GM21737 (cell line): Measurements from ENCODE around the gene SELENOV.
"Not testable (repeated sequence)": the region's sequence is repeated elsewhere in the genome, so short reads cannot be mapped to it uniquely, and the experiment has no call there.

Experiments
- ATAC-seq: cut with Tn5 transposase; IDR thresholded peaks from one replicate; pipeline ENCODE4 v1.9.1; 2021; ENCODE audit warnings: mild to moderate bottlenecking, moderate library complexity; ENCODE audit not compliant: unreplicated experiment

The SELENOV gene

GRCh38 chr19:39514840-39515550 lies at the start of gene SELENOV:
Gene SELENOV (plus strand): TSS chr19:39515139. CDS start chr19:39515213, 74 bp downstream.
- no peak for ATAC-seq

DNA sequence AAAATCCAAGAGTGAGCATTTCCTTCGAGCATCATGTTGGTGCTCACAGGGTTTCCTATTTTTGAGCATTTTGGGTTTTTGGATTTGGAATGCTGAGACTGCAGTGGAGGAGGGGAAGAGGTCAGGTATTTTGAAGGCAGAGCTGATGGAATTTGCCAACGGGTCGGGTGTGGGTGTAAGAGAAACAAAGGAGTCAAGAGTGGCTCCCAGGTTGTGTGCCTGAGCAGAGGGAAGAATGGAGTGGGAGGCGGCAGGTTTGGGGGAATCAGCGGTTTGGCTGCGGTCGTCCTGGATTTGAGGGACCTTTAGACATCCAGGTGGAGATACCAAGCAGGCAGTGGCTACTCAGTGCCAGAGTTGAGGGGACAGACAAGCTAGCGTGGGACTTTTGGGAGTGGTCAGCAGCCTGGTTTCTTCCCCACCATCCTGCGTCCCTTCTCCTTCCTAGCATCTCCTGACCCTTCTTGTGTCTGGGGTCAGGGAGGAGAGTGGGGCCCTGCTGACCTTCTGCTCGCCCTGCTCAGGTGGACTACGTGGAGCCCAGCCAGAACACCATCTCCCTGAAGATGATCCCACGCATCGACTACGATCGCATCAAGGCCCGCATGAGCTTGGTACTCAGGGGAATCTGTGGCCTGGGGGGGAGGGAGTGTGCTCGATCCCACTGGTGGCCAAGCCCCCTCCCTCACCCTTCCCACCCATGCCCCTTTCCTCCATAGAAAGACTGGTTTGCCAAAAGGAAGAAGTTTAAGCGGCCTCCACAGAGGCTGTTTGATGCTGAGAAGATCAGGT lies 48.8 kb upstream of the SELENOV start:
- no peak for ATAC-seq

GRCh38 chr19:39467941-39468340 lies 47.0 kb upstream of the SELENOV start:
- no peak for ATAC-seq

DNA sequence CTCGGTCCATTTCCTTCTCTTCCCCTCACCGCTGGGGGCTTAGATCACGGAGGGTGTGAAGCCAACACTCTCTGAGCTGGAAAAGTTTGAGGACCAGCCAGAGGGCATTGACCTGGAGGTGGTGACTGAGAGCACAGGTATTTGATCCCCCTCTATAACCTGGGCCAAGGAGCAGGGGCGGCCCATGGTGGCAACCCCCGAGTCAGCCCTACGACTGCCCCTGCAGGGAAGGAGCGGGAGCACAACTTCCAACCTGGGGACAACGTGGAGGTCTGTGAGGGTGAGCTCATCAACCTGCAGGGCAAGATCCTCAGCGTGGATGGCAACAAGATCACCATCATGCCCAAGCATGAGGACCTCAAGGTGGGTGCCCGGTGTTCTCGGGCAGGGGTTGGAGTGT lies 45.9 kb upstream of the SELENOV start:
- no peak for ATAC-seq

- no peak for ATAC-seq
These were observed 45.4 kb upstream of the SELENOV start for GRCh38 chr19:39469567-39469966.

DNA sequence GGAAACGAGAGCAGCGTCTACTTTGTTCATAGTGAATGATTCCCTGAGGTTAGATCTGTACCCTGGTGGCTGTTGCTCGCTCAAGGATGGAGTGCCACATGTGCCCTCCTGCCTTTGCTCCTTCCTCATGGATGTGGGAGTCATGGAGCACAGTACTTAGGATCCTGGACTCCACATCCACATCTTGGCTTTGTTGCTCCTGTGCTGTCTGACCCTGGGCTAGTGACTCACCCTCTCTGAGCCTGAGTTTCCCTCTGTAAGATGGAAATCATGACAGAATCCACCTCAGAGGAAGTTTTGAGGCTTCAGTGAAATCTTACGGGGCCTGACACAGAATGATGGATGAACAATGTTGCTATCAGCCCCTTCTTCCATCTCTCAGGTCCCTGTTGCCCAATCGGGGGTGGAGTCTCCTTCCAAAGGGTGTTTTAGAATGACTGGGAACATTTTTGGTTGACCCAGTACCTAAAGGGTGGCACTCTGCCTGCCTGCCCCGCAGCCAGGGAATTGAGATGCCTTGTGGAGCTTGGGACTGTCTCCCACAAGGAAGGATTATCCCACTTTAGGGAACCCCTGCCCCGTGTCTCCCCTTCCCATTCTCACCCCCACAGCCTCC lies 44.1 kb upstream of the SELENOV start:
- no peak for ATAC-seq

DNA sequence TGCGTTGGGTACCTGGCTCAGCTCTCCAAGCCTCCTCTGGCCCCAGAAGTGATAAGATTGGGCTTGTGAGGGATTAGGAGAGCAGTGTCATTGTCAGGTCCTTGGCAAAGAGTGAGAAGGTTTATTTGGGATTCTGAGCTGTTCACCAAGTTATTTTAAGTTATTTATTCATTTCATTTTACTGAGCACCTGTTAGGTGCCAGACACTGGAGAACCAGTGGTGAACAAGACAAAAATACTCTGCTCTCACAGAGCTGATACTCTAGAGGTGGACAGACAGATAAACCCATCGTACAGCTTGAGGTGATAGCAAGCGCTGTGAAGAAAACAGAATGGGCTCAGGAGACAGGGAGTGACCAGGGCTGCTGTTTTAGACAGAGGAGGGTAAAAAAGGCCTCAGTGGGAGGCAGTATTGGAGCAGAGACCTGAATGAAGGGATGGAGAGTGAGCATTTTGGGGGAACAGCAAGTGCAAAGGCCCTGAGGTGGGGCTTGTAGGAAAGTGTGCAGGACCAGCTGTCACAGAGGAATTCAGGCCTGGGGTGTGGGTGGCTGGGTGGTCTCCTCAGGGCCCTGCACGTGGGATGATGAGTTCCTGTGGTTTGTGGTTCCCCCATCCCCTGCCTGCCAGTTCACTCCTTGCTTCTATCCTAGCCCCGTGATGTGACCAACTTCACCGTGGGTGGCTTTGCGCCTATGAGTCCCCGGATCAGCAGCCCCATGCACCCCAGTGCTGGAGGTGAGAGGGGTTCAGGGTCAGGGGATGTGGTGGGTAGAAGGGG lies 43.0 kb upstream of the SELENOV start:
- no peak for ATAC-seq

- no peak for ATAC-seq
These were observed 42.0 kb upstream of the SELENOV start for GRCh38 chr19:39472746-39473442.

- no peak for ATAC-seq
These were observed 41.4 kb upstream of the SELENOV start for GRCh38 chr19:39473443-39473960.

DNA sequence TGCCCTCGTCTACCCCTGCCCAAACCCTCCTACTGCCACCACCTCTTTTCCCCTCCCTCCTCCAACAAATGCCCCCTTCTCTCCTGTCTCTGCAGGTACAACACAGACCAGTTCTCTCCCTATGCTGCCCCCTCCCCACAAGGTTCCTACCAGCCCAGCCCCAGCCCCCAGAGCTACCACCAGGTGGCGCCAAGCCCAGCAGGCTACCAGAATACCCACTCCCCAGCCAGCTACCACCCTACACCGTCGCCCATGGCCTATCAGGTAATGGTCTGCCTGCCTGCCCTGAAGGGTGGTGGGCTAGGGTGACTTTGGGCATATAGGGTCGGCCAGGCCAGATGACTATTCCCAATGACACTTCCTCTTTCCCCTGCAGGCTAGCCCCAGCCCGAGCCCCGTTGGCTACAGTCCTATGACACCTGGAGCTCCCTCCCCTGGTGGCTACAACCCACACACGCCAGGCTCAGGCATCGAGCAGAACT lies 40.8 kb upstream of the SELENOV start:
- ATAC-seq, result no peak

- ATAC-seq, result no peak
These were observed 39.2 kb upstream of the SELENOV start for GRCh38 chr19:39475748-39476147.

GRCh38 chr19:39479319-39479801 lies 35.6 kb upstream of the SELENOV start:
- ATAC-seq, result not testable (repeated sequence)

- no peak for ATAC-seq
These were observed 35.0 kb upstream of the SELENOV start for GRCh38 chr19:39479916-39480315.

DNA sequence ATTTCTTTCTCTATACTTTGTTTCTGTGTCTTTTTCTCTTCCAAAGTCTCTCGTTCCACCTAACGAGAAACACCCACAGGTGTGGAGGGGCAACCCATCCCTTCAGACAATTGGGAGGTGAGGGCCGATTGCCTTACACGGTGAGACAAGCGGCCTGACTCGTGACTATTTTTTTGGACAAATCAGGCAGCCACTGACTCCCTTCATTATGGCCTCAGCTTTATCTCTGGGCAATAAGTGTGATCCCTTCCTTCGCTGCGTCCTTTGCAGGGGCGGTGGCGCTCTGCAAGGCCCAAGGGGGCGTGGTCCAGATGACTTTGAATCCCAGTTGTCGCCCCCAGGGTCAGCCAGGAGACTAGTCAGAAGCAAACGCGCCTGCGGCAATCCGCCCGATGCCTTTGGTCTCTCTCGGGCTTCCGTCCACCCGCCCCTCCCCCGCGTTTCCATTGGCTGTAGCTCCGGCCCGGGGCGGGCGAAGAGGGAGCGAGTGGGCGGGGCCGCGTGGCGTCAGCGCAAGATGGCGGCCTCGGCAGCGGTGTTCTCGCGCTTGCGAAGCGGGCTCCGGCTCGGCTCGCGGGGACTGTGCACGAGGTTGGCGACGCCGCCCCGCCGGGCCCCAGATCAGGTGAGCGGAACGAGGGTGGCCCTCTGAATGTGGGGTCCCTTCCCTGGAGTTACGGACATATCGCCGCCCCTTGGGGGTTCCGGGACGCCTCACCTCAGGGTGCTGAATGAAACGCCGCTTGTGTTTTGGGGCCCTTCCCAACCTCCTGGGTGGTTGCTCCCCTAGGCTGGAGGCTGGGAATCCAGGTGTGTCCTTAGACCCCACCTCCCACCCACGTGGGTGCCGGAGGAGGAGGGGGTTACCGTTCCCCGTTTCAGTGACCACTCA lies 34.4 kb upstream of the SELENOV start, which contains the start of gene TIMM50:
TIMM50 (plus strand) TSS at position 502 of the 892 bp plus-strand sequence; CDS start at position 518, 16 bp downstream.
- ATAC-seq, result peak; percentile 76

DNA sequence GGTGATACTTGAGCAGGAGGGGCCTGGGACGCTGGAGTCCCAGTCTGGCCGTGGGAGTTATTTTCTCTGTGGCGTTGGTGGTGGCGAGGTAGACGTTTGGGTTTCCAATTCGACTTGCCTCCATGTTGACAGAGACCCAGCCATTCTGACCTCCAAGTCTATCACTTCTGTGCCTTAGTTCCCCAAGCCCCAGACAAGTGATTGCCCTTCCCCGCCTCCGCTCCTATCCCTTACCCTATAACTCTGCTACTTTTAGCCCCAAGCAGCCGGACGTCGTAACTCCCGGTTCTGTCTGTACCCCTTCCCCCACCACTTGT lies 33.8 kb upstream of the SELENOV start:
- no peak for ATAC-seq

- no peak for ATAC-seq
These were observed 33.3 kb upstream of the SELENOV start for GRCh38 chr19:39481676-39482075.

- no peak for ATAC-seq
These were observed 31.8 kb upstream of the SELENOV start for GRCh38 chr19:39483141-39483540.

GRCh38 chr19:39489756-39490155 lies 25.2 kb upstream of the SELENOV start:
- ATAC-seq, result no peak

DNA sequence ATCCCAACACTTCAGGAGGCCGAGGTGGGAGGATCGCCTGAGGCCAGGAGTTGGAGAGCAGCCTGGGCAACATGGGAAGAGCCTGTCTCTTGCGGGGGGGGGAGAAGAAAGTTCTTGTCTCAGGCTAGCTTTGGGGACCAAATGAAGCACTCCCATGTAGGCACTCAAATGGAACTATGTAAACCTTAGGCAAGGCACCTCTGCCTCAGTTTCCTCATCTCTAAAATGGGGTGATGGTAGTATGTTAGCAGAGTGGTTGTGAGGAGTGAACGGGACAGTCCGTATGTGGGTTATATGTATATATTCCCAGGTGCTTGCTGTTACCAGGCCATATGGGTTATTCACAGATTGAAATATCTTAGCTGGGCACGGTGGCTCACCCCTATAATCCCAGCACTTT lies 22.7 kb upstream of the SELENOV start:
- ATAC-seq, result no peak
